HFFc6 (cell line): ENCODE results near the gene CBS. TPM values are rescaled to one million over a fixed set of nuclear protein-coding genes. Genes with fewer than 3 reads are reported as not detected.
"Not testable (repeated sequence)": the region's sequence is repeated elsewhere in the genome, so short reads cannot be mapped to it uniquely, and the experiment has no call there.

Source experiments
- DNase-seq: peaks from one replicate; pipeline ENCODE4 v3.0.0-alpha.2; 2018
- H3K27ac Mint-ChIP-seq: 2 replicates; pipeline ENCODE4 v1.8.0; 2020; ENCODE audit warnings: mild to moderate bottlenecking, mixed read lengths
- H3K27me3 Mint-ChIP-seq: 2 replicates; pipeline ENCODE4 v1.8.0; 2021; ENCODE audit warnings: mild to moderate bottlenecking, moderate library complexity, mixed read lengths; ENCODE audit not compliant: insufficient read depth
- H3K36me3 Mint-ChIP-seq: 2 replicates; pipeline ENCODE4 v1.8.0; 2021; ENCODE audit warnings: low read depth, mixed read lengths
- H3K4me1 Mint-ChIP-seq: 2 replicates; pipeline ENCODE4 v1.8.0; 2020; ENCODE audit warnings: low read depth, mixed read lengths
- H3K4me3 Mint-ChIP-seq: 2 replicates; pipeline ENCODE4 v1.8.0; 2020; ENCODE audit warnings: mild to moderate bottlenecking, moderate library complexity, mixed read lengths
- H3K9me3 Mint-ChIP-seq: 2 replicates; pipeline ENCODE4 v1.8.0; 2020; ENCODE audit warnings: mild to moderate bottlenecking, mixed read lengths
- total RNA-seq, 6 experiments: library from RNA; stranded (reverse); fragmentation: NEBNext Ultra II Directional; extraction: Animal tissue kit (Norgen Biotek cat#: 25700); gene quantifications; 2 replicates in 1 of 6; 3 replicates in 5 of 6; pipeline ENCODE4 v1.2.3, GENCODE V29; 2021
- TF ChIP-seq, protein P1 (sequence below): fragments of 200-600 bp; sonication (generic); IDR thresholded peaks from 2 replicates; pipeline ENCODE4 v1.5.0; 2021; ENCODE audit warnings: antibody characterized with exemption, mild to moderate bottlenecking

Gene CBS
- total RNA-seq, 6 experiments from 2014 or later, result 39.8 to 57.0 (median 44.5) TPM

GRCh38 chr21:43006874-43007208 lies 68.8 kb downstream of the CBS start:
- TF ChIP-seq, protein P1, sequence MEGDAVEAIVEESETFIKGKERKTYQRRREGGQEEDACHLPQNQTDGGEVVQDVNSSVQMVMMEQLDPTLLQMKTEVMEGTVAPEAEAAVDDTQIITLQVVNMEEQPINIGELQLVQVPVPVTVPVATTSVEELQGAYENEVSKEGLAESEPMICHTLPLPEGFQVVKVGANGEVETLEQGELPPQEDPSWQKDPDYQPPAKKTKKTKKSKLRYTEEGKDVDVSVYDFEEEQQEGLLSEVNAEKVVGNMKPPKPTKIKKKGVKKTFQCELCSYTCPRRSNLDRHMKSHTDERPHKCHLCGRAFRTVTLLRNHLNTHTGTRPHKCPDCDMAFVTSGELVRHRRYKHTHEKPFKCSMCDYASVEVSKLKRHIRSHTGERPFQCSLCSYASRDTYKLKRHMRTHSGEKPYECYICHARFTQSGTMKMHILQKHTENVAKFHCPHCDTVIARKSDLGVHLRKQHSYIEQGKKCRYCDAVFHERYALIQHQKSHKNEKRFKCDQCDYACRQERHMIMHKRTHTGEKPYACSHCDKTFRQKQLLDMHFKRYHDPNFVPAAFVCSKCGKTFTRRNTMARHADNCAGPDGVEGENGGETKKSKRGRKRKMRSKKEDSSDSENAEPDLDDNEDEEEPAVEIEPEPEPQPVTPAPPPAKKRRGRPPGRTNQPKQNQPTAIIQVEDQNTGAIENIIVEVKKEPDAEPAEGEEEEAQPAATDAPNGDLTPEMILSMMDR, result no peak
- no peaks in the 10 kb centered on the region; the same call in 1 of the 2 replicates for H3K27me3 Mint-ChIP-seq
- H3K36me3 Mint-ChIP-seq, result peaks cover 23% of the 10 kb centered on the region; the same call in 1 of the 2 replicates
- peaks cover 12% of the 10 kb centered on the region; the same call in 1 of the 2 replicates for H3K4me1 Mint-ChIP-seq
- no peaks in the 10 kb centered on the region for H3K9me3 Mint-ChIP-seq
- H3K27ac Mint-ChIP-seq, result no peak overlapping the region
- H3K4me3 Mint-ChIP-seq, result no peak overlapping the region
- no peak for DNase-seq

GRCh38 chr21:43006051-43006873 lies 69.4 kb downstream of the CBS start:
- Mint-ChIP-seq H3K36me3 (peaks cover 20% of the 10 kb centered on the region; the same call in 1 of the 2 replicates), H3K4me1 (peaks cover 15% of the 10 kb centered on the region; the same call in 1 of the 2 replicates)
- H3K27me3 Mint-ChIP-seq, H3K4me3 Mint-ChIP-seq, DNase-seq, H3K9me3 Mint-ChIP-seq, H3K27ac Mint-ChIP-seq: not testable (repeated sequence)

DNA sequence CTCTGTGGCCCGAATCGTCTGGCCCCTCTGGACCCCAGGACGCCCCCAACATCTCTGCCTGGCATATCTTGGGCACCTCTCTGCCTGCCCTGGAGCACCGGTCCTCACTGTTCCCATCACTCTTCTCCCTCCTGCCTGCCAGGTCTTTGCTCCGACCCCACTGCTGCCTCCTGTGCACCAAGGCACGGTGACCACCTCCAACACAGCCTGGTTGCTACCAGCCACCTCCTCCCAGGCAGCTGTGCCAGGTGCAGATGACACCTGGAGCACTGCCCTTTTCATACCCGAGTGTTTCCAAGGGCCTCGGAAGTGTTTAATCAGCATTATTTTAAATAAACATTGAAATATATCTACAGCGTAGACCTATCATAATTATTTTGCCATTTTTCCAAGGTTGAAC lies 70.0 kb downstream of the CBS start:
- H3K27me3 Mint-ChIP-seq, result peaks cover 2% of the 10 kb centered on the region; the same call in 1 of the 2 replicates

GRCh38 chr21:43004926-43005325 lies 70.7 kb downstream of the CBS start:
- peaks cover 2% of the 10 kb centered on the region; the same call in 1 of the 2 replicates for H3K27me3 Mint-ChIP-seq
- H3K4me3 Mint-ChIP-seq, result no peak overlapping the region
- no peak for DNase-seq
- no peak overlapping the region for H3K27ac Mint-ChIP-seq
- H3K9me3 Mint-ChIP-seq, result peaks cover 16% of the 10 kb centered on the region
- peaks cover 17% of the 10 kb centered on the region; the same call in 1 of the 2 replicates for H3K4me1 Mint-ChIP-seq
- H3K36me3 Mint-ChIP-seq, result peaks cover 29% of the 10 kb centered on the region
- TF ChIP-seq, protein P1, result no peak

More for the DNA sequence above, 70.0 kb downstream of the CBS start:
- TF ChIP-seq, protein P1, result no peak
- Mint-ChIP-seq H3K4me1 (peaks cover 17% of the 10 kb centered on the region; the same call in 1 of the 2 replicates), H3K36me3 (peaks cover 23% of the 10 kb centered on the region), H3K9me3 (peaks cover 9% of the 10 kb centered on the region), H3K27ac (no peak overlapping the region), H3K4me3 (no peak overlapping the region)
- DNase-seq, result no peak

Other genes starting within 250 kb of the CBS start
- 10 to 100 TPM; 18.5 to 27.6 (median 20.9) TPM for gene WDR4, start 196.3 kb downstream of the CBS start, total RNA-seq
- gene NDUFV3, start 182.5 kb downstream of the CBS start, total RNA-seq, result 10 to 100 TPM; 54.3 to 63.0 (median 57.0) TPM
- not detected for gene ERVH48-1, start 150.2 kb downstream of the CBS start, total RNA-seq
- 10 to 100 TPM; 16.6 to 22.5 (median 19.2) TPM for gene PKNOX1, start 101.3 kb downstream of the CBS start, total RNA-seq
- 10 to 100 TPM in 5 of 6 experiments, 1 to 10 TPM in 1; 9.5 to 32.1 (median 15.6) TPM for gene U2AF1, start 31.7 kb upstream of the CBS start, total RNA-seq
- not detected for gene CRYAA, start 93.2 kb upstream of the CBS start, total RNA-seq